K562 (cell line): ENCODE measurements around the gene FDX2. TPM values are rescaled to one million over a fixed set of nuclear protein-coding genes. Genes with fewer than 3 reads are reported as not detected.

ENCODE experiments used
- CCNT2 ChIP-seq: IDR thresholded peaks from 2 replicates; pipeline ENCODE4 v1.6.1; 2011; ENCODE audit warnings: borderline replicate concordance, low read depth, mild to moderate bottlenecking, moderate library complexity, mixed read lengths, low read length; ENCODE audit not compliant: insufficient read length; ENCODE audit errors: extremely low read depth
- E2F6 ChIP-seq, 2 experiments: IDR thresholded peaks; 2 replicates each; pipeline ENCODE4 v1.6.1; 2011; ENCODE audit warnings: borderline replicate concordance in 1 of 2, control low read depth in 1 of 2, low read depth in 1 of 2, low read length in 1 of 2, mild to moderate bottlenecking in 1 of 2, mixed read lengths in 1 of 2, moderate library complexity in 1 of 2; ENCODE audit not compliant: insufficient read depth in 1 of 2, insufficient read length in 1 of 2, poor library complexity in 1 of 2, severe bottlenecking in 1 of 2; ENCODE audit errors: extremely low read depth in 1 of 2
- FOXJ2 ChIP-seq: fragments of 200-800 bp; sonication (Bioruptor generic); IDR thresholded peaks from 2 replicates; pipeline ENCODE4 v1.6.1; 2016; ENCODE audit warnings: missing genetic modification characterization, missing compliant biosample characterization
- GATA2 ChIP-seq: sonication (generic); formaldehyde crosslinking; IDR thresholded peaks from 2 replicates; pipeline ENCODE4 v1.4.0; 2020; ENCODE audit warnings: mild to moderate bottlenecking, missing genetic modification reagents
- LCOR ChIP-seq: sonication (generic); formaldehyde crosslinking; IDR thresholded peaks from 2 replicates; pipeline ENCODE4 v1.8.0; 2022; ENCODE audit warnings: mild to moderate bottlenecking, missing genetic modification reagents
- MXI1 ChIP-seq: IDR thresholded peaks from 2 replicates; pipeline ENCODE4 v1.6.1; 2011; ENCODE audit warnings: low read depth, mild to moderate bottlenecking, improper control_type of control experiment, low read length
- NR4A1 ChIP-seq, 2 experiments: fragments of 250-450 bp in 1 of 2; fragments of 450-650 bp in 1 of 2; sonication (Bioruptor Pico) in 1 of 2; IDR thresholded peaks; 2 replicates each; pipeline versions ENCODE4 v1.4.0 to v1.6.1; 2016 to 2020; ENCODE audit warnings: mild to moderate bottlenecking in 2 of 2, missing compliant biosample characterization in 1 of 2, missing genetic modification characterization in 1 of 2, moderate library complexity in 1 of 2
- POLR2A ChIP-seq: fragments of 450-650 bp; conservative IDR thresholded peaks from 2 replicates; pipeline ENCODE4 v1.6.1; 2016
- POLR2AphosphoS5 ChIP-seq: IDR thresholded peaks from 2 replicates; pipeline ENCODE4 v1.6.1; 2011; ENCODE audit warnings: mild to moderate bottlenecking, low read depth, low read length, moderate library complexity; ENCODE audit not compliant: control insufficient read depth, insufficient read depth
- RBM39 ChIP-seq: fragments of 200-400 bp; formaldehyde crosslinking; optimal IDR thresholded peaks from 2 replicates; pipeline ENCODE3; 2018; ENCODE audit warnings: low read depth, low read length
- RCOR1 ChIP-seq, 2 experiments: IDR thresholded peaks; 2 replicates each; pipeline ENCODE4 v1.6.1; 2012; ENCODE audit warnings: low read depth in 2 of 2, low read length in 2 of 2, borderline replicate concordance in 1 of 2, improper control_type of control experiment in 1 of 2
- RFX5 ChIP-seq: IDR thresholded peaks from 2 replicates; pipeline ENCODE4 v1.6.1; 2011; ENCODE audit warnings: low read depth, mild to moderate bottlenecking, improper control_type of control experiment, low read length
- TOE1 ChIP-seq, 2 experiments: fragments of 450-650 bp in 1 of 2; sonication (generic) in 1 of 2; formaldehyde crosslinking in 1 of 2; IDR thresholded peaks; 2 replicates each; pipeline versions ENCODE4 v1.7.1 to v1.8.0; 2016 to 2022; ENCODE audit warnings: borderline replicate concordance in 2 of 2, mild to moderate bottlenecking in 2 of 2, antibody characterized with exemption in 1 of 2, inconsistent platforms in 1 of 2, low read depth in 1 of 2, missing genetic modification reagents in 1 of 2, moderate library complexity in 1 of 2
- ZNF143 ChIP-seq: sonication (generic); formaldehyde crosslinking; IDR thresholded peaks from 2 replicates; pipeline ENCODE4 v1.9.0; 2022; ENCODE audit warnings: mild to moderate bottlenecking, missing genetic modification reagents
- ZNF77 ChIP-seq: fragments of 250-450 bp; sonication (Bioruptor Pico); IDR thresholded peaks from 2 replicates; pipeline ENCODE4 v1.5.0; 2020
- ZNF830 ChIP-seq: fragments of 250-450 bp; sonication (Bioruptor Pico); IDR thresholded peaks from 2 replicates; pipeline ENCODE4 v1.5.0; 2021; ENCODE audit warnings: mild to moderate bottlenecking
- polyA plus RNA-seq, 8 experiments: library from polyadenylated mRNA; depleted of rRNA in 4 of 8; stranded (reverse) in 5 of 8; unstranded in 3 of 8; fragments of >200 nt; fragmentation: Nextera tagmentation in 2 of 8; fragmentation: Illumina TruSeq in 1 of 8; extraction: Ambion mirVana in 2 of 8; extraction: Trizol in 1 of 8; gene quantifications; 2 replicates each; pipeline versions ENCODE4 v1.2.1 to v1.2.3, GENCODE V29; 2011 to 2014; ENCODE audit warnings: inconsistent platforms in 1 of 8, missing spikeins in 1 of 8
- total RNA-seq, 7 experiments: library from RNA; depleted of rRNA in 6 of 7; stranded (reverse); fragments of >200 nt in 6 of 7; fragmentation: Illumina TruSeq in 2 of 7; extraction: Trizol in 2 of 7; gene quantifications; 2 replicates each; pipeline versions ENCODE4 v1.2.1 to v1.2.3, GENCODE V29; 2011 to 2021; ENCODE audit warnings: low replicate concordance in 1 of 7
- TF ChIP-seq, protein P1 (sequence below): fragments of 200-400 bp; formaldehyde crosslinking; IDR thresholded peaks from 2 replicates; pipeline ENCODE4 v1.6.1; 2017; ENCODE audit warnings: mild to moderate bottlenecking, low read depth, low read length, moderate library complexity
- TF ChIP-seq, protein P2 (sequence below), 3 experiments: fragments of 200-800 bp in 1 of 3; sonication (Bioruptor generic) in 1 of 3; sonication (generic) in 1 of 3; formaldehyde crosslinking in 1 of 3; IDR thresholded peaks; 2 replicates each; pipeline versions ENCODE4 v1.6.1 to v1.8.0; 2016 to 2022; ENCODE audit warnings: mild to moderate bottlenecking in 2 of 3, missing compliant biosample characterization in 2 of 3, missing genetic modification characterization in 2 of 3, missing genetic modification reagents in 1 of 3

FDX2 gene
- total and polyA plus RNA-seq, 9 of the 15 experiments (the other 6 are each of a cell fraction or from before 2014, with no cell fraction given) = 2.5 to 49.8 (median 29.7) TPM

- TF ChIP-seq NR4A1 (CRISPR knock-in tag; IDR thresholded peaks at IDR 0.05) (no peak), NR4A1 (tag; IDR thresholded peaks at IDR 0.05) (0 out of 2 replicates have a peak, but pooled peaks have one; percentile 22), FOXJ2 (tag) (no peak), LCOR (CRISPR knock-in tag) (0 out of 2 replicates have a peak, but pooled peaks have one; percentile 5), ZNF143 (CRISPR knock-in tag) (no peak), RCOR1 (IDR thresholded peaks at IDR 0.05; ENCODE audit: borderline replicate concordance in 1 of 2, low read depth in 2 of 2, low read length in 2 of 2) (peak in 1 of 2 experiments; percentile 4; a peak in 2 of 4 replicates), ZNF77 (no peak), RBM39 (peak; percentile 24), POLR2AphosphoS5 (peak; percentile 68), MXI1 (no peak), RFX5 (no peak), GATA2 (CRISPR knock-in tag) (peak; percentile 93), TOE1 (IDR thresholded peaks at IDR 0.05; ENCODE audit: borderline replicate concordance) (no peak), TOE1 (CRISPR knock-in tag; IDR thresholded peaks at IDR 0.05; ENCODE audit: borderline replicate concordance, low read depth) (no peak), CCNT2 (peak; percentile 39), ZNF830 (CRISPR knock-in tag) (no peak), POLR2A (peak; percentile 89), E2F6 (IDR thresholded peaks at IDR 0.05; ENCODE audit: borderline replicate concordance in 1 of 2, extremely low read depth in 1 of 2, insufficient read depth in 1 of 2, insufficient read length in 1 of 2, low read depth in 1 of 2, low read length in 1 of 2, poor library complexity in 1 of 2, severe bottlenecking in 1 of 2) (peak in 1 of 2 experiments; percentile 89)
- TF ChIP-seq, protein P1, sequence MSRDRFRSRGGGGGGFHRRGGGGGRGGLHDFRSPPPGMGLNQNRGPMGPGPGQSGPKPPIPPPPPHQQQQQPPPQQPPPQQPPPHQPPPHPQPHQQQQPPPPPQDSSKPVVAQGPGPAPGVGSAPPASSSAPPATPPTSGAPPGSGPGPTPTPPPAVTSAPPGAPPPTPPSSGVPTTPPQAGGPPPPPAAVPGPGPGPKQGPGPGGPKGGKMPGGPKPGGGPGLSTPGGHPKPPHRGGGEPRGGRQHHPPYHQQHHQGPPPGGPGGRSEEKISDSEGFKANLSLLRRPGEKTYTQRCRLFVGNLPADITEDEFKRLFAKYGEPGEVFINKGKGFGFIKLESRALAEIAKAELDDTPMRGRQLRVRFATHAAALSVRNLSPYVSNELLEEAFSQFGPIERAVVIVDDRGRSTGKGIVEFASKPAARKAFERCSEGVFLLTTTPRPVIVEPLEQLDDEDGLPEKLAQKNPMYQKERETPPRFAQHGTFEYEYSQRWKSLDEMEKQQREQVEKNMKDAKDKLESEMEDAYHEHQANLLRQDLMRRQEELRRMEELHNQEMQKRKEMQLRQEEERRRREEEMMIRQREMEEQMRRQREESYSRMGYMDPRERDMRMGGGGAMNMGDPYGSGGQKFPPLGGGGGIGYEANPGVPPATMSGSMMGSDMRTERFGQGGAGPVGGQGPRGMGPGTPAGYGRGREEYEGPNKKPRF = no peak
- TF ChIP-seq, protein P2, sequence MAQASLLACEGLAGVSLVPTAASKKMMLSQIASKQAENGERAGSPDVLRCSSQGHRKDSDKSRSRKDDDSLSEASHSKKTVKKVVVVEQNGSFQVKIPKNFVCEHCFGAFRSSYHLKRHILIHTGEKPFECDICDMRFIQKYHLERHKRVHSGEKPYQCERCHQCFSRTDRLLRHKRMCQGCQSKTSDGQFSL (CRISPR knock-in tag; IDR thresholded peaks at IDR 0.05) = no peak
- TF ChIP-seq, protein P2 (tag; IDR thresholded peaks at IDR 0.05) = peak in 1 of 2 experiments; percentile 58; a peak in 1 of 4 replicates
These were observed 27.1 kb downstream of the FDX2 start (continued) for GRCh38 chr19:10288662-10289166.
